Common myeloid progenitor, CD34-positive (primary cell): ENCODE data around the gene MLLT3.
A peak's percentile ranks its signal among the peaks of the same experiment; 100 is the strongest.
"Not testable (repeated sequence)": the region's sequence is repeated elsewhere in the genome, so short reads cannot be mapped to it uniquely, and the experiment has no call there.

Experiments
- CTCF ChIA-PET: fragments of 350-600 bp; sonication (Branson Sonifier 250); formaldehyde crosslinking; loops from one replicate; lab custom pipeline; 2021; ENCODE audit warnings: antibody characterized with exemption; lab: Charles Lee
- POLR2A ChIA-PET: fragments of 350-600 bp; sonication (Branson Sonifier 250); formaldehyde crosslinking; loops from one replicate; lab custom pipeline; 2021; ENCODE audit warnings: antibody characterized with exemption; lab: Charles Lee
- DNase-seq, 3 donors: peaks; one replicate each; pipeline versions ENCODE4 v3.0.0 to v3.0.0-alpha.2; 2013
- H3K27ac ChIP-seq, 2 experiments: 1 replicate in 1 of 2; 2 replicates in 1 of 2; pipeline ENCODE4 v1.7.0; 2013; ENCODE audit warnings: inconsistent platforms in 2 of 2, low read length in 2 of 2, mild to moderate bottlenecking in 2 of 2, low read depth in 1 of 2, moderate library complexity in 1 of 2; ENCODE audit not compliant: severe bottlenecking in 2 of 2, insufficient read depth in 1 of 2, poor library complexity in 1 of 2
- H3K27me3 ChIP-seq, 5 experiments: replicated peaks in 2 of 5; 1 replicate in 3 of 5; 2 replicates in 2 of 5; pipeline versions ENCODE4 v1.6.1 to v1.7.0; 2013; ENCODE audit warnings: low read length in 4 of 5, mild to moderate bottlenecking in 2 of 5, moderate library complexity in 2 of 5, inconsistent platforms in 1 of 5; ENCODE audit not compliant: insufficient read depth in 5 of 5, control insufficient read depth in 4 of 5
- H3K36me3 ChIP-seq, 4 experiments: 1 replicate in 2 of 4; 2 replicates in 2 of 4; pipeline versions ENCODE4 v1.6.1 to v1.7.0; 2013; ENCODE audit warnings: low read length in 3 of 4, control low read depth in 1 of 4, mild to moderate bottlenecking in 1 of 4; ENCODE audit not compliant: control insufficient read depth in 4 of 4, insufficient read depth in 4 of 4
- H3K4me1 ChIP-seq, 4 experiments: 1 replicate in 3 of 4; 2 replicates in 1 of 4; pipeline versions ENCODE4 v1.6.1 to v1.7.1; 2013; ENCODE audit warnings: low read length in 3 of 4, mild to moderate bottlenecking in 3 of 4, control low read depth in 1 of 4, inconsistent platforms in 1 of 4, moderate library complexity in 1 of 4; ENCODE audit not compliant: control insufficient read depth in 4 of 4, insufficient read depth in 4 of 4; ENCODE audit errors: control extremely low read depth in 1 of 4
- H3K4me3 ChIP-seq, 7 experiments: 1 replicate in 4 of 7; 2 replicates in 3 of 7; pipeline versions ENCODE4 v1.5.1 to v1.7.0; 2013; ENCODE audit warnings: mild to moderate bottlenecking in 7 of 7, low read length in 6 of 7, moderate library complexity in 6 of 7, inconsistent platforms in 2 of 7, low read depth in 2 of 7, control low read depth in 1 of 7; ENCODE audit not compliant: insufficient read depth in 4 of 7, control insufficient read depth in 1 of 7; ENCODE audit errors: extremely low read depth in 1 of 7
- H3K9me3 ChIP-seq, 5 experiments: 1 replicate in 4 of 5; 2 replicates in 1 of 5; pipeline versions ENCODE4 v1.6.1 to v1.7.1; 2013; ENCODE audit warnings: low read length in 4 of 5, mild to moderate bottlenecking in 2 of 5, inconsistent platforms in 1 of 5, low read depth in 1 of 5, moderate library complexity in 1 of 5; ENCODE audit not compliant: control insufficient read depth in 4 of 5, insufficient read depth in 2 of 5; ENCODE audit errors: control extremely low read depth in 1 of 5
- WGBS: methylation state at CpG from one replicate; pipeline ENCODE4 v1.1.5; 2013; ENCODE audit not compliant: insufficient coverage; 5-methylcytosine and 5-hydroxymethylcytosine counted together

Gene MLLT3

DNA sequence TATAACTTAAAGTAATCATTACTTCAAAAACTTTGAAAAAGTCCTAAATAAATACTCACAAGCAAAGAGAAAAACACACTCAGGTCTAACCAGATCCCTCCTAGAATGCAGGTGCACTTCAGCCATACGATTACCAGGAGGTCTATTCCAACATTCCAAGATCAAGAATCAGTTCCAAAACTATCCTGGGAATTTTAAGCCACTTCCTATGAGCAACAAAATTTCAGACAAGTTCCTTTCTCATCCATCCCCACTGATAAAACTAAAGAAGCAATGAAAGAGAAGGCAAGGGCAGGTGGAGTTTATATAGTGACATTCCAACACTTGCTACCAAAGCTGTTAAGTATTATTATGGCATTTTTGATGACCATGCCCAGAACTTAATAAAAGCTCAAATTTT is 29.6 kb downstream of the MLLT3 start:
- H3K36me3 ChIP-seq = peaks cover 0 to 3% (median 3%) of the 10 kb centered on the region in 4 experiments
- H3K9me3 ChIP-seq = peaks cover 0 to 5% (median 0%) of the 10 kb centered on the region in 5 experiments
- no peak overlapping the region for H3K4me3 ChIP-seq
- DNase-seq = no peak
- ChIA-PET CTCF (no interaction called here), POLR2A (no interaction called here)
- no peak overlapping the region for H3K27ac ChIP-seq
- WGBS = 100% methylated on average over 1 of the region's 1 CpG
- peaks cover 0 to under 1% (median 0%) of the 10 kb centered on the region in 4 experiments for H3K4me1 ChIP-seq
- H3K27me3 ChIP-seq = no peaks in the 10 kb centered on the region

GRCh38 chr9:20591223-20591622 is 31.1 kb downstream of the MLLT3 start:
- WGBS = 100% methylated on average over 1 of the region's 4 CpGs
- CTCF ChIA-PET = no interaction called here

GRCh38 chr9:20584968-20585643 is 37.2 kb downstream of the MLLT3 start:
- H3K27me3 ChIP-seq = no peaks in the 10 kb centered on the region
- POLR2A ChIA-PET = no interaction called here
- H3K4me3 ChIP-seq = no peak overlapping the region
- H3K9me3 ChIP-seq = peaks cover 0 to 16% (median 0%) of the 10 kb centered on the region in 5 experiments
- WGBS = 82% methylated on average over 6 of the region's 7 CpGs
- H3K27ac ChIP-seq = no peak overlapping the region
- CTCF ChIA-PET = no interaction called here
- no peaks in the 10 kb centered on the region for H3K4me1 ChIP-seq
- peaks cover 2 to 8% (median 5%) of the 10 kb centered on the region in 4 experiments for H3K36me3 ChIP-seq
- DNase-seq = no peak

More at GRCh38 chr9:20591223-20591622, 31.1 kb downstream of the MLLT3 start:
- Histone ChIP-seq H3K4me1 (no peaks in the 10 kb centered on the region), H3K4me3 (no peak overlapping the region), H3K27me3 (no peaks in the 10 kb centered on the region), H3K27ac (no peak overlapping the region), H3K36me3 (peaks cover 0 to 5% (median 3%) of the 10 kb centered on the region in 4 experiments), H3K9me3 (peaks cover 0 to 10% (median 0%) of the 10 kb centered on the region in 5 experiments)
- DNase-seq = peak in 1 of 3 donors; percentile 22
- POLR2A ChIA-PET = no interaction called here

- peaks cover 0 to 14% (median 0%) of the 10 kb centered on the region in 5 experiments for H3K9me3 ChIP-seq
- DNase-seq, H3K4me1 ChIP-seq, CTCF ChIA-PET, H3K4me3 ChIP-seq, H3K36me3 ChIP-seq, H3K27me3 ChIP-seq, POLR2A ChIA-PET, H3K27ac ChIP-seq: not testable (repeated sequence)
- 100% methylated on average over 3 of the region's 4 CpGs for WGBS
These were observed 39.2 kb downstream of the MLLT3 start for GRCh38 chr9:20583088-20583487.

- CTCF ChIA-PET = no interaction called here
- Histone ChIP-seq H3K4me1 (peaks cover 0 to 6% (median 2%) of the 10 kb centered on the region in 4 experiments), H3K36me3 (peaks cover 2 to 8% (median 3%) of the 10 kb centered on the region in 4 experiments), H3K9me3 (peaks cover 0 to 19% (median 0%) of the 10 kb centered on the region in 5 experiments), H3K27me3 (no peaks in the 10 kb centered on the region), H3K4me3 (no peak overlapping the region), H3K27ac (no peak overlapping the region)
- POLR2A ChIA-PET = no interaction called here
- WGBS = 100% methylated on average over 1 of the region's 3 CpGs
- no peak for DNase-seq
These were observed 40.1 kb downstream of the MLLT3 start for GRCh38 chr9:20582150-20582549.

GRCh38 chr9:20580673-20581072 is 41.6 kb downstream of the MLLT3 start:
- Histone ChIP-seq H3K4me1 (peaks cover 0 to 6% (median 2%) of the 10 kb centered on the region in 4 experiments), H3K27me3 (no peaks in the 10 kb centered on the region), H3K4me3 (no peak overlapping the region), H3K9me3 (peaks cover 4 to 19% (median 8%) of the 10 kb centered on the region in 5 experiments), H3K27ac (no peak overlapping the region), H3K36me3 (peaks cover 3 to 16% (median 8%) of the 10 kb centered on the region in 4 experiments)
- WGBS = 100% methylated on average over 1 of the region's 2 CpGs
- no peak for DNase-seq
- ChIA-PET CTCF (interaction anchor here (1.0 to 2.3 kb wide), 2 partner anchors 11 to 16 kb away, joined by 3 to 9 read pairs; no protein-coding TSS in a partner anchor), POLR2A (no interaction called here)
